Activated CD4-positive, alpha-beta T cell treated with anti-CD3 and anti-CD28 coated beads, Interleukin-2, amount 50 U/mL, for 4 hours (primary cell): ENCODE results near the gene DCLRE1A.
"Not testable (repeated sequence)": the region's sequence is repeated elsewhere in the genome, so short reads cannot be mapped to it uniquely, and the experiment has no call there.

Experiments
- DNase-seq, 2 experiments: peaks; one replicate each; pipeline ENCODE4 v3.0.0-alpha.2; 2020

Gene DCLRE1A

DNA sequence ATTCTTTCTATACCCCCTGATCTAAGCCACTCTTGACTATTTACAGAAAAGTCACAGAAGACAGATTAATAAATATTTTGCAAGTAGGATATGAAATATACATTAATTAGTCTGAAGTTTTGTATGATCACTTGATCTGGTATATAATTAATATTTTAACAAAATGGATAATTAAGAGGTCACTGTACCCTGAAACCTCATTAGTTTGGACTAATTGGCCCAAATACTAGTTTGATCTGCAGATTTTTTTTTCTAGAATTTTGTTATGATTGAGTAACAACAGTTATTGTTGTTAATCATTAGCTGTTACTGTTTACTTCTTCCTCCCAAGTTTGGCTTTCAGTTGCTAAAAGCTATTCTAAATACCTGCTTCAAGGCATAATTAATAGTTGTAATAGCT lies 3.3 kb upstream of the DCLRE1A start:
- no peak for DNase-seq

DNA sequence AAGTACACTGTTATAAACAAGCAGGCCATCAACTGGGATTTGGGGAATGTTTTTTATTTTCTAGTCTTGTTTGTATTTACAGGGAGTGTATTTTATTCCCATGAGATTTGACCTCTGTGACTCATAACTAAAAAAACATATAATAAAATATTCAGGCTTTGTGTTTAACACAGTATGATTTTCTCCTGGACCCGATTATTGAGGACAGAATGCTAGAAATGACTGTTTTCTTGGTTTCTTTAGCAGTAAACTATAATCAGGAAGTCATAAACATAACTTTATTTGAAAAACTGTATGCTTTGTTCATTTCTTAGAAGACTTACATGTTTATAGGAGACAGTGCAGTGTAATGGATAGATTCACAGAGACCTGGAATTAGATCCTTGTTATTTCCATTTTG lies 2.7 kb upstream of the DCLRE1A start:
- no peak for DNase-seq

DNA sequence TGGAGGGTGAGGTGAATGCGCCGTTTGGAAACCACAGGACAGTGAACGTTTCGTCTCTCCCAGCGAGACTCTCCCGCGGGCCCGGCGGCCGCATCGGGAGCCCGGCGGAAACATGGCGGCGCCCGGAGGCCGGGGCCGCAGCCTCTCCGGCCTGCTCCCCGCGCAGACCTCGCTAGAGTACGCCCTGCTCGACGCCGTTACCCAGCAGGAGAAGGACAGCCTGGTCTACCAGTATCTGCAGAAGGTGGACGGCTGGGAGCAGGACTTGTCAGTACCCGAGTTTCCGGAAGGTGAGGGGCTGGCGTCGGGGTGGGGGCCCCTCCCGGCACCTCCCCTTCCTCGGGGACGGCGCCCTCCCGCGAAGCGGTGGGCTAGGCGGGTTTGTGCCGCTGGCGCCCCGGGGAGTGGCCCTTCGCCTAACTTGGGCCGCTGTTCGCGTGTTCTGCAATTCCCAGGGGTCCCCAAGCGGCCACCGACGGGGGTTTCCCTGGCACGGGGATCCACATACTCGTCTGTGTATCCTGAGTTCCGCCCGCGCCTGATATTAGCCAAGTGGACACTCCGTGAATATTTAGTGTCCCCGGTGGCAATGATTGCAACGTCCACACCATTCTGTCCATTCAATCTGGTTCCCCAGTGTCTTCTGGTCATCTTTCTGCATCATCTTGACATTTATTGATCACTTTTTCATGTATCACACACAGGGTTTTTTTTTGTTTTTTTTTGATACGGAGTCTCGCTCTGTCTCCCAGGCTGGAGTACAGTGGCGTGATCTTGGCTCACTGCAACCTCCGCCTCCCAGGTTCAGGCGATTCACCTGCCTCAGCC lies 1.1 kb upstream of the DCLRE1A start:
- peak; percentile 20 to 29 for DNase-seq

DNA sequence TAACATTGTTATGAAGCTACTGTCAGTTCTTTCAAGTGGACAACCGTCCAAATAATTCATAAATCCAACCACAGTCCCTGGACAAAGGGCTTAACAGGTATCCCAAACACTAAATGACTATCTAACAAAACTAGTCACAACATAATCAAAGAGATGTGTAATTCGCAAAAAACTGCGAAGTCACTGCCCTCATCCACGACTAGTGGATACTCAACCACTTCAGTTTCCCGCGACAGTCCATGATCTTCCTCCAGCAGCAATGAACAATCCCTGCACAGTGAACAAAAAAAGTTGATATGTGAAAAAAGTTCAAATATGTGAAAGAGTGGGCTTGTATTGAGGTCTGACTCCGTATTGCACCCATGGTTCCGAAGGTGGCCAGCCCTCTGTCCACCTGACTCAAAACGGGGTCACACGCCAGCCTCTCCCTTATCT lies 287 bp downstream of the DCLRE1A start:
- no peak for DNase-seq

DNA sequence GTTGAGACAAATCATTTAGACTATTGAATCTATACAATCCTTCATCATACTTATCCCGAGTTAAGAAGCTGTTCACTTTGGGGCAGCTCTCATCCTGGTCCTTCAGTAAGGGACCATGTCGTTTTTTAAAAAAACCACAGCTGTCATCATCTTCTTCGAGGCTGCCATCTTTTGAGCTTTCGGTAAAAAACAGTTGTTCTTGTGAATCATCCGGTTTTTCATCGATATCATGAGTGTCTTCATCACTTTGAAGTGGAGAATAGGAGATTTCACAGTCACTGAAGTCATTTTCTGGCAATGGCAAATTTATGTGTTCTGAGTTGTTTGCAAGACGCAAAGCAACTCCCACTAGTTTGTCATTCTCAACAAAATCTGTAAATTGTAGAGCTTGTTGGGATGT lies 3.9 kb downstream of the DCLRE1A start:
- no peak for DNase-seq

DNA sequence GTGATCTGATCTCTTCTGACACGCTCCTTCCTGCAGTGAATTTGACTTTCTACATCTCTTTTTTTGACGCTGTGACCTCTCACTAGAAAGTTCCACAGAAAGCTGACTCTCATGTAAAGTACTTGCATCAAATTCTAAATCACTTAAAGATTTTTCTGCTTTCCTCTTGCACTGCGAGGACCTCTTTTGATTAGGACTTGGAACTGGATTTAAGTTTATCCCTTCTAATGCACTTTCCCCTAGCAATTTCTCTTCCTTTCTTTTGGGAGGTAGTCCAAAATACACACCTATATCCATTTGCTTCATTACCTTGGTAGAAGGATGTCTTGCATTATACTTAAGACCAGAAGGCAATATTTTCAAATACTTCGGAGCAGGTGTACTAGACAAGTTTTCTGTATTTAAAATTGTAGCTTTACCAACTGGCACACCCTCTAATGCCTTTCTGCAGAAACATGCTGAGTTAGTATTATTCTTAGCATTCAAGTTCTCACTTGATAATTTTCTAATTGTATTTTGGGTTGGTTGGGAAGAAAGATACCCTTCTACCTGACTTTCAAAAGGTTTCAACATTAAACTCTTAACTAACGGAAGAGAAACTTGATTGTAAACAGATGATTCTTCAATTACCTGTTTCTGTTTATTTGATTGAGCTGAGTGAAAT lies 4.6 kb downstream of the DCLRE1A start:
- no peak for DNase-seq

DNA sequence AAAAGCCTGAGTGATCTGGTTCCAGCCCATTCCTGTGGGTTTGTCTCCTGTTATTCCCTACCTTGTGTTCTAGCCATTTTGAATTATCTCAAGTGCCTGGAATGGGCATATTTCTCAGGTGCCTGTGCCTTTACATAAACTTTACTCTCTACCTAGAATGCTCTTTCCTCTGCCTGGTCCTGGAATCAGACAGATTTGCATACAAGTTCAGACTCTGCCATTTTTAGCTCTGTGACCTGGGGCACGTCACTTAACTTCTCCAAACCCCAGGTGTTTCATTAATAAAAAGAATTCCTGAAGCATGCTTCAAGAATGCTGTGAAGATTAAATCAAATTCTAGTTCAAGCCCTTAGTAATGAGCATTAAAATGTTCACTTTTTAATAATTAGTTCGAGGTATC lies 7.8 kb downstream of the DCLRE1A start:
- no peak for DNase-seq

DNA sequence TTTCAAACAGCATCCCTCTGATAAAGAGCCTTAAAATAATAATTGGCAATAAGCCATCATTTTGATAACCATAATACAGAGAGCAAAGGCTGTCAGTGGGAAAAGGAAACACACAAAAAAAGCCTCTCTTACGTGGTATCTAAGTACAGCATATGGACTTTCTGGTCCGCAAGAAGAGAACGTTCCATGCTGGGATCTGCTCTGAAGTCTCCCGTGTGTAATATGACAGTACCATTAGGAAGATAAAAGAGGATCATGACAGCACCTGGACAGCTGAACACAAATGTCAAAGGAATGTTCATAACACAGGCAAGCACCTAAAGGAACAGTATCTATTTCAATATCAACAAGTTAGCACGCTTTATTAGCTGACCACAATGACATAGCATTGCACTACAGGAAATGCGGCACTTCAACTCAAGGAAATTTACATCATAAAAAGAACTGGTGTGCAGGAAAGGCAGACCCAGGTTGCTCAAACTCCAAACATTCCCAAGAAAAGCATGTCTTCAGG lies 9.9 kb downstream of the DCLRE1A start:
- DNase-seq, result no peak

DNA sequence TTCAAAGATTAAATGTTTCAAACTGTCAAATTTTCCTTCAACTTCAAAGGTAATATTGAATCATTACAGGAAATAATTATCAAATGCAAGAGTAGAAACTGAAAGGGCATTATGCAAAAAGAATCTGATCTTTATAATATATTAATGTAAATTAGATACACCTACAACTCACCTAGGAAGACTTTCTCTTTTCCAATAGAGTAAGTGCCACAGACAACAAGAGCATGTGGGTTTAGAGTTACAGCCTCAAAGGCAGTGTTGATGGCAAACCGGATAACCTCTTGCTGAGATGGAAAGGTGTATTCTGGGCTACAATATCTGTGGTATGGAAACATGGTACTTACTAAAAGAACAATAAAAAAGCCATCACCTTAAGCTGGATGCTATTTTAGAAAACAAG lies 11.7 kb downstream of the DCLRE1A start:
- no peak for DNase-seq

DNA sequence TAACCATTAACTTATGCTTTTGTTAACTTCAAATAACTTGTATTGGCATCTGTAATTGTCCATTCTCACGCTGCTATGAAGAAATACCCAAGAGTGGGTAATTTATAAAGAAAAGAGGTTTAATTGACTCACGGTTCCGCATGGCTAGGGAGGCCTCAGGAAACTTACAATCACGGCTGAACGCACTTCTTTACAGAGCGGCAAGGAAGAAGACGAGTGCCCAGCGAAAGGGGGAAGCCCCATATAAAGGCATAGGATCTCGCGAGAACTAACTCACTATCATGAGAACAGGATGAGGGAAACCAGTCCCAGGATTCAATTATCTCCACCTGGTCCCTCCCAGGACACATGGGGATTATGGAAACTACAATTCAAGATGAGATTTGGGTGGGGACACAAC lies 25.3 kb downstream of the DCLRE1A start:
- DNase-seq, result not testable (repeated sequence)

DNA sequence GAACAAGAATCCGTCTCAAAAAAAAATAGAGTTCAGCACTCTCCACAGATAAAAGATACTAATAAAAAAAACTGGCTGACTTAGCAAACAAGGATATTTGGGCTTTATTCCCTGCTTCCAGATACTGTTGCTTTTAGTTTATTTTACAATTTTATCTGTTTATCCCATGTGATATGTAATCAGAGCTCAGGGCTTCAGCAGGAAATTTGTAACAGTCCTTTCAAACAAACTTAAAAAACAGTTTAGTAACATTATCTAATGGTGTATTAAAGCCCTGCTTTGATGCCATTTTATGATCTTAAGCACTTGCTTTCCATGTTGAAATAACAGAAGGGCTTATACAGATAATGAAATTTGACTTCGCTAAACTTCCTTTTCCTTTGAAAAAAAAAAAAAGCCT lies 28.1 kb downstream of the DCLRE1A start:
- DNase-seq, result no peak

DNA sequence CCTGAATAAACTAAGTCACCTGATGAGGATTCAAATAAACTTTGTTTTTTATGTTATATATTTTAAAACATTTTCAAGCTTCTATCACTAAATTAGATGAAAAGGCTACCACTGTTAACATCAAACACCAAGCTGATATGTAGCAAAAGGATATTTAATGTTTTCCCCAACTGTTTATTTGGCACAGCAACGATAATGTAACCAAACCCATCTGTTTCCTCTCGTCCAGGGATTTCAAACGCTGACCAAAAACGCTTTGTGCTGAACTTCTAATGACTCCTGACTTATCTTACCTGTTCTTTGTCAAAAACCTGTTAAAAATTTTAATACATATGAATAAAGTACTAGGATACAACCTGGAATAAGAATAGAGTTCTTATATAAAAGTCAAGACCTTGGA lies 30.5 kb downstream of the DCLRE1A start:
- DNase-seq, result no peak

DNA sequence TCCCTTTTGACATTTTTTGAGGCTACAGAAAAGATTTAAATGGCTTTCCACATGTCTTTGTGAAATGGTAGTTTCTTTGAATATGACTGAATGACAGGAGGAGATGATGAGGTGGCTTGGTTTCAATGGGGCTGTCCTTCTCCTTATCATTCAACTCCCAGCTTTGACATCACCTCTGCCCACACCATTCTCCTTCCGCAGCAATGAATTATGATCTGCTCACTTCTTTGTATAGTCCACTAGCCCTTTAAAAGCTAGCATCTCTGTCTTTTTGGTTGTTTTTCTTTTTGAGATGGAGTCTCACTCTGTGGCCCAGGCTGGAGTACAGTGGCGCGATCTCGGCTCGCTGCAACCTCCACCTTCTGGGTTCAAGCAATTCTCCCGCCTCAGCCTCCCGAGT lies 31.7 kb downstream of the DCLRE1A start:
- DNase-seq, result no peak

DNA sequence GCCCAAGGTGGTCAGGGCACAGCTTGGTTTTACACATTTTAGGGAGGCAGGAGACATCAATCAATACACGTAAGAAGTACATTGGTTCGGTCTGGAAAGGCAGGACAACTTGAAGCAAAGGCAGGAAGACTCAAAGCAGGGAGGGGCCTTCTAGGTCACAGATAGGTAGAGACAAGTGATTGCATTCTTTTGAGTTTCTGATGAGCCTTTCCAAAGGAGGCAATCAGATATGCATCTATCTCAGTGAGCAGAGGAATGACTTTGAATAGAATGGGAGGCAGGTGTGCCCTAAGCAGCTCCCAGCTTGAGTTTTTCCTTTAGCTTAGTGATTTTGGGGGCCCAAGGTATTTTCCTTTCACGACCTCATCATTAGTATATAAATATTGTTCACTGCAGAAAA lies 32.6 kb downstream of the DCLRE1A start:
- not testable (repeated sequence) for DNase-seq

DNA sequence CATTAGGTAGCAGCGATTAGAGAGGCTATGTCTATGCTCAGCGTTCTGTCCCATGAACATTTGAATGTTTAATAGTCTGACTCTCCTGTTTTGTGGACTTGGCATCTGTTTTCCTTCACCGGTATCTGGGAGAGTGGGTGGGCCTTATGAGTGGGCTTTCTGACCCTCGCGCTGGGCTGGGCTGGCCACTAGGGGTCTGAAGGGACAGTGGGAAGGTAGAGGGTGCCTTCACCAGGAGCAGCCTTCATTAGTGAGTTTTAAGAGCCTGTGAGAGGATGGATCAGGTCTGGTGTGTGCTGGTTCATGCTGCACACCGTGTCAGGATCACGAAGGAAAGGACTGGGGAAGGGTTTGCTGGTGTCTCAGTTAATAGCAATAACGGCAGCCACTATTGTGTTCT lies 33.4 kb downstream of the DCLRE1A start:
- no peak for DNase-seq

DNA sequence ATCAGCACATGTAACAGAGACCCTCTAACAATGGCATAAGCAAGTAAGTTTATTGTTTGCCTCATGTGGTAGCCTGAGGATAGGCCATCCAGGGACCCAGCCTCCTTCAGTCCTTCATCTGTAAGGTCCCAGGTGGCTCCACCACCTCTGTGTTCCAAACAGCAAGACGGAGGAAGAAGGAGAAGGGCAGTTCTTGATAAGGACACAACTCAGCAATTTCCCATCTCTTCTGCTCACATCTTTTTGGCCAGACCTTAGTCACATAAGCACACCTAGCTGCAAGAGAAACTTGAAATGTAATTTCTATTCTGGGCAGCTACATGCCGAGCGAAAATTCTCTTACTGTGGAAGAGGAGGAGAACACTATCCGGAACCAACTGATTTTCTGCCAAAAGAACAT lies 33.9 kb downstream of the DCLRE1A start:
- DNase-seq, result no peak

DNA sequence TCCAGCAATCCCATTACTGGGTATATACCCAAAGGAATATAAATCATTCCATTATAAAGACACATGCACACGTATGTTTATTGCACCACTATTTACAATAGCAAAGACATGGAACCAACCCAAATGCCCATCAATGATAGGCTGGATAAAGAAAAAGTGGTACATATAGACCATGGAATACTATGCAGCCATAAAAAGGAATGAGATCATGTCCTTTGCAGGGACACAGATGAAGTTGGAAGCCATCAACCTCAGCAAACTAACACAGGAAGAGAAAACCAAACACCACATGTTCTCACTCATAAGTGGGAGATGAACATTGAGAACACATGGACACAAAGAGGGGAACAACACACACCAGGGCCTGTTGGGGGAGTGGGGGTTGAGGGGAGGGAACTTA lies 39.2 kb downstream of the DCLRE1A start:
- not testable (repeated sequence) for DNase-seq

DNA sequence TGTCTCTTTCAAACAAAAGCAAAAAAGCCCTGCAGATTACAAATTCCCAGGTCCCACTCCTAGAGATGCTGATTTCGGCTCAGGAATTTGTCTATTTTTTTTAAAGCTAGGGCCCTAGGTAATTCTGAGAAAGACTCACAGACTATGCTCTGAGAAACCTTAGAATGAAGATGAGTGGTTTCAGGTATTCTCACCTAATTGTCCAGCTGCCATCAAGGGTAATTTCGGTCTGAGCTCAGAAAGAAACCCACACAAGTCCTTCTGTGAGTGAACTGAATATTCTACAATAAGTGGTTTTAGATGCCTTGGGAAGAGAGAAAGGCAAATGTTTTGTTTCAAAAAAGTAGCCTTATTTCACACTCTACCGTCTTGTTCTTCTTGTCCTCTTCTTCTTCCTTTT lies 45.7 kb downstream of the DCLRE1A start:
- DNase-seq, result no peak

DNA sequence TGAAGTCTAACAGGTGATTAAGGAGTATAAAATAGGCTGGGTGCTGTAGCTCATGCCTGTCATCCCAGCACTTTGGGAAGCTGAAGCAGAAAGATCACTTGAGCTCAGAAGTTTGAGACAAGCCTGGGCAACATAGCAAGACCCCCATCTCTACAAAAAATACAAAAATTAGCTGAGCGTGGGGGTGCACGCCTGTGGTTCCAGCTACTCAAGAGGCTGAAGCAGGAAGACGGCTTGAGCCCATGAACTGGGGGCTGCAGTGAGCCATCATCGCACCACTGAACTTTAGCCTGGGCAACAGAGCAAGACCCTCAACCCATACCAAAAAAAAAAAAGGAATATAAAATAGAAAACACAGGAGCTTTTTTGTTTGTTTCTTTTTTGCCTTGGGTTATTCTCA lies 47.4 kb downstream of the DCLRE1A start:
- DNase-seq, result no peak

DNA sequence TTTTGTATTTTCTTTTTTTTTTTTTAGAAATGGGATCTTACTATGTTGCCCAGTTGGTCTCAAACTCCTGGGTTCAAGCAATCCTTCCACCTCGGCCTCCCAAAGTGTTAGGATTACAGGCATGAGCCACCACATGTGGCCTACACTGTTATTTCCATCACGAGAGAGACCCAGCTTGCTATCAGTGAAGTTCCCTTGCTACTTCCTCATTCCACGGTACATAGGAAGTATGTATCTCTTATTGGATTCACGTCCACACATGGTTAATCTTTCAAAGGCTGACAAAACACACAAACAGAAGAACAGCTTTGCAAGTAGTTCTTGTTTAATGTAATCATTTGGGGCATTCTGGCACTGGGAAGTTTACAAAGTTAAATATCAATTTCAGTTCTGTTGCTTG lies 50.9 kb downstream of the DCLRE1A start:
- no peak for DNase-seq

DNA sequence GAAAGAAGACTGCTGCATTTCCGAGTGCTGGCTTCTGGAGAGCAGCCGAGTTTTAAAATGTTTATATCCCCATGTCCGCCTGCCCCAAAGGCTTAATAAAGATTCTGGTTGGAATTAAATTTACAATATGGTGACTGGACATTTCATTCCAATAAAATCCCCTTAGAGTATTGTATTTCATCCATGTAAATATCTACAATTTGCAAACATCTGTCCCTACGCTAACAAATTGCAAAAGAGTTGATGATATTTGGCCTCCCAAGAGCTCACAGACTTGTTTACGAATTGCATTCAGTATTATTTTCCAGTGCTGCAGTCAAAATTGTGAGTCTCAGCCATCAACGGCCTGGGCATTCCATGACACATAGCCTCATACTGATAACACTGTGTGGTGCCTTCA lies 52.3 kb downstream of the DCLRE1A start:
- DNase-seq, result no peak

DNA sequence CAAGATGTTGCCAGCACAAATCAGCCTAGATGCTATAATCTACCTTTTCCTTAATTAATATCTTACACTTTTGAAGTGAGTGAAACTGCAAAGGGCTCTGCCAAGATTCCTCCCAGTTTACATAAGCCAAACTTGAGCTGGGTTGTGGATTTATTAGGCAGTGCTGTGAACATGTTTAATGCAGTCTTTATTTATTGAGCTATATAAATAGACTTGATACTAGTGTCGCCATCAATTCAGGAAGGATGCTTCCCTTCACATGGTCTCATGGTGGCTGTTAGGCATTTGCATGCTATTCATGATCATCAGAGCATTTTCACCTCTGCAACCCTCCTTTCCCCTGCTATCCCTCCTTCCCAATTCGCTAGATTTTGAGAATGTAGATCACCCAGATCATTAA lies 62.2 kb downstream of the DCLRE1A start:
- DNase-seq, result no peak

DNA sequence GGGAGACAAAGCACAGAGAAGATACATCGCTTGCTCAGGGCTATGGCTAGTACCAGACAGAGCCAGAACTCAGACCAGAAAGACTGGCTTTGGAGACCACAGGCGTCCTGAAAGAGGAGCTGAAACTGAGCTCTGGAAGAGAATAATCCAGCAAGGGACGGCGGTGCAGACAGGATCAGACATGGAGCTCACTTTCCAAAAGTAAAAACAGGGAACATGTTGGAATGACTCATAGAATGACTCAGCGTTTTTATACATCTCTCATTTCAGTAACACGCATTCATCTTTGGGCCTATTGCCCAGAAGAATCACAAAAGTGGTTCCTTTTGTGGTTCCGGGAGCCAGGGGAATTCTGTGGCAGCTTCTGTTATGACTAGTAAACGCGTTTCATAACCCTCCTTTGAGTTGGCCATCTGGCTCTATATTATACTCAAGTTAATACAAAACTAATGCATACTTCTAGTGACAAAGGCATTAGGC lies 65.2 kb downstream of the DCLRE1A start:
- DNase-seq, result no peak
